DMS114 treated with DMSO at 0.1 percent for 48 hours (cell line): ENCODE results near the gene CANX.

ENCODE experiments used
- DNase-seq: peaks from one replicate; lab custom pipeline; 2025; ENCODE audit not compliant: unreplicated experiment; lab: John Stamatoyannopoulos, UW

The CANX gene

GRCh38 chr5:179773686-179774040 lies 74.9 kb downstream of the CANX start:
- no peak for DNase-seq

GRCh38 chr5:179774442-179774841 lies 75.7 kb downstream of the CANX start:
- no peak for DNase-seq

- DNase-seq = no peak
These were observed 77.7 kb downstream of the CANX start for GRCh38 chr5:179776411-179776938.

GRCh38 chr5:179777456-179777855 lies 78.7 kb downstream of the CANX start:
- no peak for DNase-seq

GRCh38 chr5:179777909-179778308 lies 79.1 kb downstream of the CANX start:
- DNase-seq = no peak

- no peak for DNase-seq
These were observed 79.8 kb downstream of the CANX start for GRCh38 chr5:179778591-179778990.

- no peak for DNase-seq
These were observed 81.1 kb downstream of the CANX start for GRCh38 chr5:179779826-179780225.

- no peak for DNase-seq
These were observed 81.6 kb downstream of the CANX start for GRCh38 chr5:179780362-179780761.
